Measurements from ENCODE around the gene GPC3. TPM values are rescaled to one million over a fixed set of nuclear protein-coding genes. Genes with fewer than 3 reads are reported as not detected.
"Not testable (repeated sequence)": the region's sequence is repeated elsewhere in the genome, so short reads cannot be mapped to it uniquely, and the experiment has no call there.

GPC3 gene
- total RNA-seq, 1 donor from 2014 or later, result not detected

DNA sequence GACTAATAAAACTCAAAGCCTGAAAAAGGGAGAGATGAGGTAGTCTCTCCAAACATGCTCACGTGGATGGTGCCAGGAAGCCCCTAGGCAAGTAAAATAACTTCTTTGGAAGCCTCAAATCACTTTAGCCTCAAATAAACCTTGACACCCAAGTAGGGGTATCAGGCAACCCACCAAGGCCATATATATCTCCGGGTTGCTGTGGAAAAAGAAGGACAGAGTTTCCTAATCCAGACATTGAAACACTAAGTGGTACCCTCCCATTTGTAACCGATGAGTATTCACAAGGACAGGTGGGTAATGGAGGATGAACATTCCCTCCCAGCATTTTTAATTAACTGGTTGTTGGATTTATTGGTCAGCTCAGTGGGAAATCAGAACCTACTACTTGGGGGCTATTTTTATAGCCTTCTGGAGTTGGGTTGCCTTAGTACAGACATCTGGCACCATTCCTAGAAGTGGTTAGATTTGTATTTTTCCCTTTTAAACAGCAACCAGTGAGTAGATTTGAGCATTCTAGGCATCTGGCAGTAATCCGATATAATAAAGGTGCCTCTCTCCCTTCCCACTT is 87.7 kb downstream of the GPC3 start:
- no peaks in the 10 kb centered on the region for H3K36me3 Mint-ChIP-seq (ENCODE audit: low read depth)
- ATAC-seq (ENCODE audit: low read depth), result no peak
- ChIA-PET POLR2A (no interaction called here), CTCF (no interaction called here)
- no peaks in the 10 kb centered on the region for H3K4me1 Mint-ChIP-seq
- no peak overlapping the region for H3K4me3 Mint-ChIP-seq
- no peaks in the 10 kb centered on the region for H3K27me3 Mint-ChIP-seq
- H3K27ac Mint-ChIP-seq, result no peak overlapping the region
- DNase-seq, result no peak
- TF ChIP-seq, protein P1, sequence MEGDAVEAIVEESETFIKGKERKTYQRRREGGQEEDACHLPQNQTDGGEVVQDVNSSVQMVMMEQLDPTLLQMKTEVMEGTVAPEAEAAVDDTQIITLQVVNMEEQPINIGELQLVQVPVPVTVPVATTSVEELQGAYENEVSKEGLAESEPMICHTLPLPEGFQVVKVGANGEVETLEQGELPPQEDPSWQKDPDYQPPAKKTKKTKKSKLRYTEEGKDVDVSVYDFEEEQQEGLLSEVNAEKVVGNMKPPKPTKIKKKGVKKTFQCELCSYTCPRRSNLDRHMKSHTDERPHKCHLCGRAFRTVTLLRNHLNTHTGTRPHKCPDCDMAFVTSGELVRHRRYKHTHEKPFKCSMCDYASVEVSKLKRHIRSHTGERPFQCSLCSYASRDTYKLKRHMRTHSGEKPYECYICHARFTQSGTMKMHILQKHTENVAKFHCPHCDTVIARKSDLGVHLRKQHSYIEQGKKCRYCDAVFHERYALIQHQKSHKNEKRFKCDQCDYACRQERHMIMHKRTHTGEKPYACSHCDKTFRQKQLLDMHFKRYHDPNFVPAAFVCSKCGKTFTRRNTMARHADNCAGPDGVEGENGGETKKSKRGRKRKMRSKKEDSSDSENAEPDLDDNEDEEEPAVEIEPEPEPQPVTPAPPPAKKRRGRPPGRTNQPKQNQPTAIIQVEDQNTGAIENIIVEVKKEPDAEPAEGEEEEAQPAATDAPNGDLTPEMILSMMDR (IDR thresholded peaks at IDR 0.05), result no peak
- no peaks in the 10 kb centered on the region for H3K9me3 Mint-ChIP-seq
- intact Hi-C loops (cut with micrococcal nuclease), result no loop called here

DNA sequence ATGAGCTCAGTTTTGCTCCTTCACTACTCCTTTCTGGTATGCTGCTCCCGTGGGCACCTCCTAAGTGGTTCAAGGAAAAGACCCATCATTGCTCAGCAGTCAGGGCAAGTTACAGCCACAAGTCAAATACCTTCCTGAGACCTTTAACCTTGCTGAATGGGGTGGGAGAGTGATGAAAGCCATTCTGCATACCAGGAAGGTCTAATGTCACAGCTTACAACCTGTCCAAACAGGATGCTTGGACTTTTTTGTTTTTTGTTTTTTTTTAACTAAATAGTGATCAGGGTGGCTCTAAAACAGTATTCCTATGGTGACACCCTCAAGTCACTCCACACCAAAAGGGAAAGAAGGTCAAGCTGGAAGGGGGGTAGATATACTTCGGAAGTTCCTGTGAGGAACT is 93.1 kb downstream of the GPC3 start:
- CTCF ChIA-PET, result no interaction called here
- Mint-ChIP-seq H3K9me3 (no peaks in the 10 kb centered on the region), H3K4me3 (no peak overlapping the region), H3K36me3 (ENCODE audit: low read depth) (no peaks in the 10 kb centered on the region), H3K4me1 (no peaks in the 10 kb centered on the region), H3K27me3 (no peaks in the 10 kb centered on the region), H3K27ac (no peak overlapping the region)
- ATAC-seq (ENCODE audit: low read depth), result no peak
- no peak for DNase-seq
- POLR2A ChIA-PET, result no interaction called here
- TF ChIP-seq, protein P1 (IDR thresholded peaks at IDR 0.05), result no peak
- intact Hi-C loops (cut with micrococcal nuclease), result no loop called here

GRCh38 chrX:133888984-133889383 is 96.4 kb downstream of the GPC3 start:
- Mint-ChIP-seq H3K4me1 (no peaks in the 10 kb centered on the region), H3K27me3 (no peaks in the 10 kb centered on the region), H3K36me3 (ENCODE audit: low read depth) (no peaks in the 10 kb centered on the region), H3K4me3 (no peak overlapping the region), H3K27ac (no peak overlapping the region), H3K9me3 (no peaks in the 10 kb centered on the region)
- POLR2A ChIA-PET, result no interaction called here
- intact Hi-C loops (cut with micrococcal nuclease), result no loop called here
- TF ChIP-seq, protein P1 (IDR thresholded peaks at IDR 0.05), result no peak
- no peak for DNase-seq
- ATAC-seq (ENCODE audit: low read depth), result no peak
- CTCF ChIA-PET, result no interaction called here

DNA sequence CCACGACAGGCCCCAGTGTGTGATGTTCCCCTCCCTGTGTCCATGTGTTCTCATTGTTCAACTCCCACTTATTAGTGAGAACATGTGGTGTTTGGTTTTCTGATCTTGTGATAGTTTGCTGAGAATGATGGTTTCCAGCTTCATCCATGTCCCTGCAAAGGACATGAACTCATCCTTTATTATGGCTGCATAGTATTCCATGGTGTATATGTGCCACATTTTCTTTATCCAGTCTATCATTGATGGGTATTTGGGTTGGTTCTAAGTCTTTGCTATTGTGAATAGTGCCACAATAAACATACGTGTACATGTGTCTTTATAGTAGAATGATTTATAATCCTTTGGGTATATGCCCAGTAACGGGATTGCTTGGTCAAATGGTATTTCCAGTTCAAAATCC is 97.3 kb downstream of the GPC3 start:
- H3K27me3 Mint-ChIP-seq; intact Hi-C loops (cut with micrococcal nuclease); H3K4me3 Mint-ChIP-seq; H3K9me3 Mint-ChIP-seq; H3K27ac Mint-ChIP-seq; H3K36me3 Mint-ChIP-seq (ENCODE audit: low read depth); POLR2A ChIA-PET; CTCF ChIA-PET; ATAC-seq (ENCODE audit: low read depth); H3K4me1 Mint-ChIP-seq; DNase-seq: not testable (repeated sequence)

GRCh38 chrX:133884430-133885394 is 100.7 kb downstream of the GPC3 start:
- DNase-seq (no peak), ATAC-seq (ENCODE audit: low read depth) (no peak)
- Mint-ChIP-seq H3K9me3 (no peaks in the 10 kb centered on the region), H3K4me1 (no peaks in the 10 kb centered on the region), H3K4me3 (no peak overlapping the region), H3K27me3 (no peaks in the 10 kb centered on the region), H3K36me3 (ENCODE audit: low read depth) (no peaks in the 10 kb centered on the region), H3K27ac (no peak overlapping the region)
- TF ChIP-seq, protein P1 (IDR thresholded peaks at IDR 0.05), result no peak
- intact Hi-C loops (cut with micrococcal nuclease), result no loop called here
- ChIA-PET POLR2A (no interaction called here), CTCF (no interaction called here)

Measured in activated B cell treated with CpG ODN at 0.5 μM for 24 hours (primary cell).